ENCODE results near the gene SRP9. TPM values are rescaled to one million over a fixed set of nuclear protein-coding genes. Genes with fewer than 3 reads are reported as not detected.

The SRP9 gene
- total and polyA plus RNA-seq, 2 donors (not counting 1 experiment from before 2014, with no cell fraction given) = 73.4 to 117 TPM

- intact Hi-C loops (cut with micrococcal nuclease) = loop anchor here (5.0 kb wide), 1 partner anchor 36 kb away; the partner anchor contains the start of gene SRP9
- Mint-ChIP-seq H3K27ac (no peak overlapping the region), H3K9me3 (ENCODE audit: insufficient read depth) (no peaks in the 10 kb centered on the region), H3K4me1 (peaks cover 11% of the 10 kb centered on the region), H3K4me3 (no peak overlapping the region), H3K27me3 (peaks cover 11% of the 10 kb centered on the region)
- Histone ChIP-seq H3K27me3 (replicated peaks in 1 of 4; ENCODE audit: control extremely low read depth in 1 of 4, control insufficient read depth in 3 of 4, insufficient read depth in 4 of 4, low read length in 3 of 4) (peaks cover 0 to 6% (median 3%) of the 10 kb centered on the region in 4 experiments), H3K79me2 (ENCODE audit: control insufficient read depth, insufficient read depth, low read length) (no peaks in the 10 kb centered on the region), H3K27ac (ENCODE audit: low read length in 2 of 2) (no peak overlapping the region), H3K4me3 (ENCODE audit: control extremely low read depth in 1 of 5, extremely low read depth in 1 of 5, insufficient read depth in 1 of 5, low read depth in 2 of 5, low read length in 4 of 5) (no peak overlapping the region), H3K4me1 (ENCODE audit: control insufficient read depth in 2 of 2, insufficient read depth in 2 of 2, low read length in 2 of 2) (peaks cover 5 to 14% of the 10 kb centered on the region in 2 donors), H3K9me3 (ENCODE audit: control extremely low read depth in 1 of 3, control insufficient read depth in 2 of 3, insufficient read depth in 1 of 3, low read length in 2 of 3) (no peaks in the 10 kb centered on the region), H3K36me3 (replicated peaks in 1 of 2; ENCODE audit: control extremely low read depth in 1 of 2, control insufficient read depth in 1 of 2, extremely low read depth in 1 of 2, insufficient read depth in 2 of 2, low read length in 1 of 2) (no peaks in the 10 kb centered on the region), H2AFZ (ENCODE audit: insufficient read depth, low read depth, low read length, poor library complexity, severe bottlenecking) (no peak overlapping the region), H3K9ac (ENCODE audit: low read length) (no peak overlapping the region), H4K20me1 (ENCODE audit: control insufficient read depth, insufficient read depth, low read length, poor library complexity, severe bottlenecking) (no peaks in the 10 kb centered on the region), H3K4me2 (replicated peaks; ENCODE audit: low read depth, low read length, poor library complexity, severe bottlenecking) (no peak overlapping the region)
- ATAC-seq (ENCODE audit: low read depth) (no peak), DNase-seq (no peak)
- POLR2A ChIA-PET = no interaction called here
- WGBS (ENCODE audit: insufficient coverage) = 95% methylated on average over 3 of the region's 10 CpGs
- CTCF ChIA-PET = interaction anchor here (1.0 to 1.4 kb wide), 2 partner anchors 148 to 334 kb away, joined by 3 read pairs; no protein-coding TSS in a partner anchor
- TF ChIP-seq CTCF (IDR thresholded peaks at IDR 0.05) (no peak), EZH2 (IDR thresholded peaks at IDR 0.05; ENCODE audit: borderline replicate concordance, insufficient read depth, low read depth, low read length, poor library complexity, severe bottlenecking) (no peak)
Observed at GRCh38 chr1:225813214-225813964, 35.8 kb downstream of the SRP9 start.

GRCh38 chr1:225814381-225814780 is 36.8 kb downstream of the SRP9 start:
- POLR2A ChIA-PET = no interaction called here
- Histone ChIP-seq H3K9ac (ENCODE audit: low read length) (no peak overlapping the region), H2AFZ (ENCODE audit: insufficient read depth, low read depth, low read length, poor library complexity, severe bottlenecking) (no peak overlapping the region)

More at GRCh38 chr1:225814381-225814780, 36.8 kb downstream of the SRP9 start:
- Histone ChIP-seq H4K20me1 (ENCODE audit: control insufficient read depth, insufficient read depth, low read length, poor library complexity, severe bottlenecking) (no peaks in the 10 kb centered on the region), H3K4me3 (ENCODE audit: control extremely low read depth in 1 of 5, extremely low read depth in 1 of 5, insufficient read depth in 1 of 5, low read depth in 2 of 5, low read length in 4 of 5) (no peak overlapping the region), H3K9me3 (ENCODE audit: control extremely low read depth in 1 of 3, control insufficient read depth in 2 of 3, insufficient read depth in 1 of 3, low read length in 2 of 3) (no peaks in the 10 kb centered on the region), H3K4me1 (ENCODE audit: control insufficient read depth in 2 of 2, insufficient read depth in 2 of 2, low read length in 2 of 2) (peaks cover 5 to 14% of the 10 kb centered on the region in 2 donors), H3K27ac (ENCODE audit: low read length in 2 of 2) (no peak overlapping the region), H3K4me2 (replicated peaks; ENCODE audit: low read depth, low read length, poor library complexity, severe bottlenecking) (no peak overlapping the region), H3K27me3 (replicated peaks in 1 of 4; ENCODE audit: control extremely low read depth in 1 of 4, control insufficient read depth in 3 of 4, insufficient read depth in 4 of 4, low read length in 3 of 4) (peaks cover 0 to 6% (median 0%) of the 10 kb centered on the region in 4 experiments), H3K79me2 (ENCODE audit: control insufficient read depth, insufficient read depth, low read length) (no peaks in the 10 kb centered on the region), H3K36me3 (replicated peaks in 1 of 2; ENCODE audit: control extremely low read depth in 1 of 2, control insufficient read depth in 1 of 2, extremely low read depth in 1 of 2, insufficient read depth in 2 of 2, low read length in 1 of 2) (no peaks in the 10 kb centered on the region)
- H3K4me3 Mint-ChIP-seq = no peak overlapping the region
- peaks cover 7% of the 10 kb centered on the region for H3K27me3 Mint-ChIP-seq
- TF ChIP-seq CTCF (IDR thresholded peaks at IDR 0.05) (no peak), EZH2 (IDR thresholded peaks at IDR 0.05; ENCODE audit: borderline replicate concordance, insufficient read depth, low read depth, low read length, poor library complexity, severe bottlenecking) (no peak)
- no peaks in the 10 kb centered on the region for H3K9me3 Mint-ChIP-seq (ENCODE audit: insufficient read depth)
- CTCF ChIA-PET = interaction anchor here (1.4 kb wide), 1 partner anchor 147 kb away, joined by 3 read pairs; no protein-coding TSS in a partner anchor
- H3K27ac Mint-ChIP-seq = no peak overlapping the region
- WGBS (ENCODE audit: insufficient coverage) = 97% methylated on average over 5 of the region's 7 CpGs
- intact Hi-C loops (cut with micrococcal nuclease) = loop anchor here (5.0 kb wide), 1 partner anchor 37 kb away; the partner anchor contains the start of gene SRP9
- no peak for DNase-seq
- ATAC-seq (ENCODE audit: low read depth) = no peak
- H3K4me1 Mint-ChIP-seq = peaks cover 11% of the 10 kb centered on the region
